Smooth muscle cell (in vitro differentiated cells): ENCODE results near the gene NGEF. TPM values are rescaled to one million over a fixed set of nuclear protein-coding genes. Genes with fewer than 3 reads are reported as not detected.

Experiments
- DNase-seq: peaks from one replicate; lab custom pipeline; 2025; ENCODE audit not compliant: unreplicated experiment; lab: John Stamatoyannopoulos, UW
- H2AFZ ChIP-seq: fragments of 200-600 bp; sonication (generic); 2 replicates; pipeline ENCODE4 v1.6.0; 2016; ENCODE audit warnings: antibody characterized with exemption, low read depth, mild to moderate bottlenecking
- H3F3A ChIP-seq: fragments of 200-600 bp; sonication (generic); 2 replicates; pipeline ENCODE4 v1.6.0; 2017; ENCODE audit warnings: antibody characterized with exemption, low read depth
- H3K27ac ChIP-seq: fragments of 200-600 bp; sonication (generic); 2 replicates; pipeline ENCODE4 v1.5.1; 2016; ENCODE audit warnings: low read depth, mild to moderate bottlenecking
- H3K27me3 ChIP-seq: fragments of 200-600 bp; sonication (generic); 2 replicates; pipeline ENCODE4 v1.6.1; 2016; ENCODE audit warnings: low read depth, mild to moderate bottlenecking
- H3K36me3 ChIP-seq: fragments of 200-600 bp; sonication (generic); 2 replicates; pipeline ENCODE4 v1.5.1; 2016; ENCODE audit warnings: low read depth
- H3K4me1 ChIP-seq: fragments of 200-600 bp; sonication (generic); 2 replicates; pipeline ENCODE4 v1.5.1; 2016; ENCODE audit warnings: low read depth
- H3K4me2 ChIP-seq: fragments of 200-600 bp; sonication (generic); 2 replicates; pipeline ENCODE4 v1.6.0; 2016; ENCODE audit warnings: mild to moderate bottlenecking
- H3K4me3 ChIP-seq: fragments of 200-600 bp; sonication (generic); 2 replicates; pipeline ENCODE4 v1.5.1; 2016; ENCODE audit warnings: mild to moderate bottlenecking
- H3K79me2 ChIP-seq: fragments of 200-600 bp; sonication (generic); 2 replicates; pipeline ENCODE4 v1.6.0; 2016; ENCODE audit warnings: low read depth, mild to moderate bottlenecking
- H3K9ac ChIP-seq: fragments of 200-600 bp; sonication (generic); 2 replicates; pipeline ENCODE4 v1.6.0; 2016; ENCODE audit warnings: low read depth
- H3K9me3 ChIP-seq: fragments of 200-600 bp; sonication (generic); replicated peaks from 2 replicates; pipeline ENCODE4 v1.5.1; 2016; ENCODE audit warnings: low read depth
- H4K20me1 ChIP-seq: fragments of 200-600 bp; sonication (generic); 2 replicates; pipeline ENCODE4 v1.6.0; 2016; ENCODE audit warnings: low read depth
- CTCF ChIP-seq: fragments of 200-600 bp; sonication (generic); IDR thresholded peaks from 2 replicates; pipeline ENCODE4 v1.5.1; 2017; ENCODE audit warnings: borderline replicate concordance, mild to moderate bottlenecking, antibody characterized with exemption; ENCODE audit not compliant: insufficient read depth, poor library complexity, severe bottlenecking
- WGBS: methylation state at CpG from one replicate; pipeline ENCODE4 v1.1.7; 2016; ENCODE audit warnings: low lambda C conversion rate; 5-methylcytosine and 5-hydroxymethylcytosine counted together
- polyA plus RNA-seq: library from polyadenylated mRNA; unstranded; fragments of >200 nt; fragmentation: Nextera tagmentation; extraction: Ambion mirVana; gene quantifications from 2 replicates; pipeline ENCODE4 v1.2.1, GENCODE V29; 2016
- total RNA-seq: library from RNA; depleted of rRNA; stranded (reverse); fragments of >200 nt; gene quantifications from 2 replicates; pipeline ENCODE4 v1.2.3, GENCODE V29; 2014

The NGEF gene
- total and polyA plus RNA-seq, 2 experiments from 2014 or later: 0.09 TPM; not detected in 1

- Histone ChIP-seq H3K27ac (no peak overlapping the region), H3K9me3 (no peaks in the 10 kb centered on the region), H3K4me2 (no peak overlapping the region), H3K4me3 (no peak overlapping the region), H3K79me2 (no peaks in the 10 kb centered on the region), H3F3A (no peaks in the 10 kb centered on the region), H3K36me3 (no peaks in the 10 kb centered on the region), H3K9ac (no peak overlapping the region), H3K27me3 (no peaks in the 10 kb centered on the region), H2AFZ (no peak overlapping the region), H3K4me1 (no peaks in the 10 kb centered on the region), H4K20me1 (no peaks in the 10 kb centered on the region)
- TF ChIP-seq CTCF: no peak
- DNase-seq: no peak
- 89% methylated on average over 11 of the region's 11 CpGs for WGBS
Measured at GRCh38 chr2:232983669-232984140, 29.4 kb downstream of the NGEF start.

GRCh38 chr2:232982926-232983668 lies 30.0 kb downstream of the NGEF start:
- DNase-seq: no peak
- Histone ChIP-seq H3F3A (no peaks in the 10 kb centered on the region), H3K4me2 (no peak overlapping the region), H4K20me1 (no peaks in the 10 kb centered on the region), H2AFZ (no peak overlapping the region), H3K4me3 (no peak overlapping the region), H3K27ac (no peak overlapping the region), H3K9me3 (no peaks in the 10 kb centered on the region), H3K27me3 (no peaks in the 10 kb centered on the region), H3K36me3 (no peaks in the 10 kb centered on the region), H3K79me2 (no peaks in the 10 kb centered on the region), H3K4me1 (no peaks in the 10 kb centered on the region), H3K9ac (no peak overlapping the region)
- TF ChIP-seq CTCF: no peak
- 48% methylated on average over 15 of the region's 15 CpGs for WGBS

- H3K27me3 ChIP-seq: no peaks in the 10 kb centered on the region
- no peak overlapping the region for H3K4me2 ChIP-seq
- H3K27ac ChIP-seq: no peak overlapping the region
- no peaks in the 10 kb centered on the region for H3K79me2 ChIP-seq
- no peaks in the 10 kb centered on the region for H3F3A ChIP-seq
- H3K36me3 ChIP-seq: no peaks in the 10 kb centered on the region
- H3K4me3 ChIP-seq: no peak overlapping the region
- TF ChIP-seq CTCF: no peak
- no peaks in the 10 kb centered on the region for H4K20me1 ChIP-seq
- no peaks in the 10 kb centered on the region for H3K9me3 ChIP-seq
- DNase-seq: no peak
- no peak overlapping the region for H3K9ac ChIP-seq
- 76% methylated on average over 5 of the region's 5 CpGs for WGBS
- no peak overlapping the region for H2AFZ ChIP-seq
- no peaks in the 10 kb centered on the region for H3K4me1 ChIP-seq
Measured at GRCh38 chr2:232981767-232982360, 31.2 kb downstream of the NGEF start.
